ACHN (cell line): ENCODE results near the gene GH1.
A peak's percentile ranks its signal among the peaks of the same experiment; 100 is the strongest.
"Not testable (repeated sequence)": the region's sequence is repeated elsewhere in the genome, so short reads cannot be mapped to it uniquely, and the experiment has no call there.

Experiments used
- DNase-seq: peaks from one replicate; pipeline ENCODE4 v3.0.0-alpha.2; 2015
- in situ Hi-C: cut with HindIII; loops from 2 replicates; pipeline ENCODE4 v1.10.0; 2017; ENCODE audit warnings: low sequenced_read_pairs, low pct_ligation_motif_present, low pct_unique_long_range_greater_than_20kb

The GH1 gene

DNA sequence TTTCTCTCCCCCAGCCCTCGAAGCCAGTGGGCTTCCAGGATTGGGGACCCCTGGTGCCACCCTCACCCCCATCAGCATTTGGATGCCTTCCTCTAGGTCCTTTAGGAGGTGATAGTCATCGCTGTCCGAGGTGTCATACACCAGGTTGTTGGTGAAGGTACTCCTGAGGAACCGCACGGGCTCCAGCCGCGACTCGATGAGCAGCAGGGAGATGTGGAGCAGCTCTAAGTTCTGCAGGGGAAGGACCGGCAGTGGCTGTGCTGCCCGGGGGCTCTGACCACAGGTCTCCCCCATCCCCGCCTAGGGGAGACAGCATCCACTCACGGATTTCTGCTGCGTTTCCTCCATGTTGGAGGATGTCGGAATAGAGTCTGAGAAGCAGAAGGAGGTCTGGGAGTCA, 8.5 kb downstream of the GH1 start:
- in situ Hi-C loops: no loop called here

DNA sequence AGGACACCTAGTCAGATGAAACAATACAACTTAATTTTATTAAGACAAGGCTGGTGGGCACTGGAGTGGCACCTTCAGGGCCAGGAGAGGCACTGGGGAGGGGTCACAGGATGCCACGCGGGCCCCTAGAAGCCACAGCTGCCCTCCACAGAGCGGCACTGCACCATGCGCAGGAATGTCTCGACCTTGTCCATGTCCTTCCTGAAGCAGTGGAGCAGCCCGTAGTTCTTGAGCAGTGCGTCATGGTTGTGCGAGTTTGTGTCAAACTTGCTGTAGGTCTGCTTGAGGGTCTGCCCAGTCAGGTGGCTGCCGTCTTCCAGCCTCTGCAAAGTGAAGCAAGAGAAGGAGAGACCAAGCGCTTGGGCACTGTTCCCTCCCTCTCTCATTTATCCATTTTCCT, 9.1 kb downstream of the GH1 start:
- in situ Hi-C loops, DNase-seq: not testable (repeated sequence)

More for the DNA sequence above, 8.5 kb downstream of the GH1 start:
- DNase-seq: no peak

DNA sequence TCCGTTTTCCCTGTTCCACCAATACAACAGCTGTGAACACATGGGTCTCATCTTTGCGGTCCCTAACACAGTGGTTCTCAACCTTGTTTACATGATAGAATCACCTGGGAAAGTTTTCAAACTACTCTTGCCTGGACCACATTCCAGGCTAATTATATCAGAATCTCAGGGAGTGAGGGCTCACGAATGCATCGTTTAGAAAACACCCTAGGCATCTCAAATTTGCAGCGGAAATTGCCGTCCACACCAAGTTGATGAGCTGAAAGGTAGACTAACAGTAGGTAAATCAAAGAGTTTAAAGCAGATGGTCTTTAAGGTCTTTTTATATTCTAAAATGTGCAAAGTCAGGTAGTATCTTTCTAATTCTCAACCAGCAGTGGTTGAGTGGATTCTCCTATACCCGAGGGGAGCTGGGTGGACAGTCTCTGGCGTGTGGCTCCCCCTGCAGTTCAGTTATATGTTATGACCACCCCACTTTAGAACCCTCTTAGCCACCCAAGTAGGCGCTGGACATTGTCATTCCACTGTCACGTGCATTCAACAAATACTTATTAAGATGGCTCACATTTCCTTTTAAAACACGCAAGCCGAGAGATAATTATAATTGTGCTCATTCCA, 11.4 kb downstream of the GH1 start:
- peak; percentile 45 for DNase-seq
- in situ Hi-C loops: not testable (repeated sequence)

DNA sequence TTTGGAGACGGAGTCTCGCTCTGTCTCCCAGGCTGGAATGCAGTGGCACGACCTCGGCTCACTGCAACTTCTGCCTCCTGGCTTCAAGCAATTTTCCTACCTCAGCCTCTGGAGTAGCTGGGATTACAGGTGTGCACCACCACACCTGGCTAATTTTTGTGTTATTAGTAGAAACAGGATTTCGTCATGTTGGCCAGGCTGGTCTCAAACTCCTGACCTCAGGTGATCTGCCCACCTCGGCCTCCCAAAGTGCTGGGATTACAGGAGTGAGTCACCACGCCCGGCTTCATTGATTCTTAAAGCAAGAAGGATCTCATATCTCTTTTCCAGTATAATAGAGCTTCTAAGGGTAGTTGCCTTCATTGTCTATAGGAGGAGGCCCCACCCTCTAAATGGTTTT, 13.8 kb downstream of the GH1 start:
- in situ Hi-C loops, DNase-seq: not testable (repeated sequence)

DNA sequence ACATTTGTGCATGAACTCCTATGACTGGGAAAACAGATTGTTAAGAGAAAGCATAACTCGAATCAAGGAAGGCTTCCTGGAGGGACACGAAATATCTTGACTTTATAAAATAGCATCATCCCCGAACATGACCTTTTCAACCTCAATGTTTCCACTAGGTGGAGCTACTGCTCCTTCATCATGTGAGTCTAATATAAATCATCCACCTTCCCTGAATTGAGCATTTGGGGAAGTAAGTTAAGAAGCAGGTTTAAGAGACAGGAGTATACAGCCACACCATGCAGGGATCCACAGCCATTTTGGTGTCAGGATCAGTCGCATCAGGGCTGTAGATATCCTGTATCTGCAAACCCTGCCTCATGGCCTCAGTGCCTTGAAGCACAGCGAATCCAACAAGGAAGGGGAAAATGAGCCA, 14.8 kb downstream of the GH1 start:
- peak; percentile 23 for DNase-seq
- in situ Hi-C loops: not testable (repeated sequence)

DNA sequence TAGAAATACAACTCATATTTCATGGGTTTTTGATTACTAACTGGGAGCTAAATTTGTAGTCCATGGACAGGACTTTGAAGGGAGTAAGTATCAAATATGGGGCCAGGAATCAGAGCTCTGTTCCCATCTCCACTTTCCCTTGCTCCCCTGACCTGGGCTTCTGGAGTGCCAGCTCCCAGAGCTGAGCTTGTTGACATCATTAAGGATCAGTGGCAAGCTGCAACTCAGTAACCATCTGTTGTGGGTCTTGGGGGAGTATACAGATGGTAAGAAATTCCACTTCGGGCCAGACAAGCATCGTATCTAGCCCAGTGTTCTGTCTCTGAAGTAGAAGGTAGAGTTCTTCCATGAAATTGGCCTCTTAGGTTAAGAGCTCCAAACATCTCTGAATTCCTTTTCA, 16.7 kb downstream of the GH1 start:
- DNase-seq, in situ Hi-C loops: not testable (repeated sequence)

DNA sequence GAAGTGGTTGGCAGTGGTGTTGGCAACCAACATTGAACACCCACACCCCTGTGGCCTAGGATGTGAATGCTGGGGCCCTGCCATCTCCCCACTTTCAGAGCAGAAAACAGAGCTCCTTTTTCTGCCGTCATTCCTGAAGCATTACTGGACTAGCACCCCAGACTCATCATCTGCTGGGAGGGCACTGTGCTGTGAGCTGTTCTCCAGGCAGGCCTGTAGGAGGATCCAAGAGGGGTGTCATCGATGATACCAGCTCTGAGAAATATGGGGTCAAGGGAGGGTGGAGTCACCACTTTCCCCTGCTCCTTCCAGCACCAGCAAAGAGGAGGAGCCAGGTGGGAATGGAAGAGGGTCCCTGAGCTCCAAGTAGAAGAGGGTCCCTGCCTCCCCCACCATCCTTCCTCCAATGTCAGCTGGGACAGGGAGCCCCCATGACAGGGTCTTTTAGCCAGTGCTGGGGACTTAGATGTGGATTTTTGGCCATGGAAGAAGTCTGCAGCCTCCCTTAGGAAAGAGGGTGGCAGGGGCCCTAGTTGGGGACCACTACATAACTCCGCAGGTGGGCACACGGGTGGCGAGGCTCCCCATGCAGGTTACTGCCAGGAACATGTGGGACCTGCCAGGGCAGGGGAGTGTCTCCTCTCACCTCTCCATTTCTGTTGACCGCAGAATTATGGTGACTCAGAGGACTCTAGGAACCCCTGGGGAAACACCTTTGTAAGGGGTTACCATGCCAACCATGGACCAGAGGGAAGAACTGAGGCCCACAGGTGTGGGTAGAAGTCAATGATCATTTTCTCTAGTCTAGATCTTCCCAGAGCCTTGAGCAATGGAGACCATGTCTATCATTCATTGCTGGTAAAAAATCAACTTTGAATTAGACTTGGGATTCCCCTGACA, 19.5 kb downstream of the GH1 start:
- in situ Hi-C loops, DNase-seq: not testable (repeated sequence)

DNA sequence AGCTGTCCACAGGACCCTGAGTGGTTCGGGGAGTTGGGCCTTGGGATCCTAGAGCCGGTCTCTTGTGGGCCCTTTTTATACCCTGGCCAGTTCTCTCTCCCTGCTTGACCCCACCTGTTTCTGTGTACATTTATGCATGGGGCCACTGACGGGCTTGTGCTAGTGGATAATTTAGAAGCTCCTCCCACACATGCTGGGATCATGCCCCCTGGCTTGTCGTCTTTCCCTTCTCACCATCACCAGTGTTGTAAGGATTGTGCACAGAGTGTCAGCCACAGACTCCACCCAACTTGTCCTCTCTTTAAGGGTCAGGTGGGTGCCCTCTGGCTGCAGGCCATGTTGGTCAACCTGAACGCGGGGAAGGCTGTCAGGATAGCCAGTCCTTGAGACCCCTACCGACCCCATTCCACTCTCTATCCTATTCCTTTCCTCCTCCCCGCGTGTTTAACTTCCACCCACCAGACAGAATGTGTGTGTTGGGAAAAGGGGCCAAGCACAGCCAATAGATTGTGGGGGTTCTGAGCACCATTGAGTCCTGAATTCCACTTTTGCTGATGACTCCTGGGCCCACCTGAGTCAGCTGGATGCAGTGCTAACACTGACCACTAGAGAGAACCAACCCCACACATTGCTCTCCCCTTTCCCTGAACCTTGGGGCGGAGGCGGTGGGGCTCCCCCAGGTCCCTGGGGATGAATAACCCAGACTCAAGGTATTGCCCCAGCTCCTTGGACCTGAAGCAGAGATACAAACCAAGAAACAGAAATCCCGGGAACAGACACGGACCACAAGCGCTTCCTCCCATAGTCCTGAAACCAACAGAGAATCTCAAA, 21.9 kb downstream of the GH1 start, which contains the start of gene CSH1:
Gene CSH1 (minus strand): TSS at position 51 of the 831 bp plus-strand sequence. CDS start 63 bp downstream, outside the sequence.
- in situ Hi-C loops, DNase-seq: not testable (repeated sequence)

DNA sequence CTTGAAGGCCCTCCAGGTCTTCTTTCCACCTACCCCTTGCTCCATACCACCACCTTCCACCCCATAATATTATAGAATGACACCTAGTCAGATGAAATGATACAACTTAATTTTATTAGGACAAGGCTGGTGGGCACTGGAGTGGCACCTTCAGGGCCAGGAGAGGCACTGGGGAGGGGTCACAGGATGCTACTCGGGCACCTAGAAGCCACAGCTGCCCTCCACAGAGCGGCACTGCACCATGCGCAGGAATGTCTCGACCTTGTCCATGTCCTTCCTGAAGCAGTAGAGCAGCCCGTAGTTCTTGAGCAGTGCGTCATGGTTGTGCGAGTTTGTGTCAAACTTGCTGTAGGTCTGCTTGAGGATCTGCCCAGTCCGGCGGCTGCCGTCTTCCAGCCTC, 23.8 kb downstream of the GH1 start:
- in situ Hi-C loops, DNase-seq: not testable (repeated sequence)

DNA sequence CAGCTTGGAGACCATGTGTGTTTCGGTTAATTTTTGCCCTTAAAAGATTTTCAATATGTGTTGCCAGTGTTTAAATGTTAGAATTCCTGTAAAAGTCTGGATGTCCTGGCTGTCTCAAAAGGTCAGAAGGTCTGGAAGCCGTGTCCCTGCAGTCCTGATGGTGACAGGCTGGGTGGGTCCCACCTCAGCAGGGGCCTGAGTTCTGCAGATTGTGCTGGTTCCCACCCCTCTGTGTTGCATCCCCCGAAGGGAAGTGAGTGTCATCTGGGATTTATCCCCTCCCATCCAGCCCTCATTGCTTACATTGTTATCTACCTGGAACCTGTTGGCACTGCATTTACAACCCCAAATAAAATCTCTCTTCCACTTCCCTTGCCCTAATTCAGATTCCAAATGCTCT, 24.6 kb downstream of the GH1 start:
- in situ Hi-C loops, DNase-seq: not testable (repeated sequence)

DNA sequence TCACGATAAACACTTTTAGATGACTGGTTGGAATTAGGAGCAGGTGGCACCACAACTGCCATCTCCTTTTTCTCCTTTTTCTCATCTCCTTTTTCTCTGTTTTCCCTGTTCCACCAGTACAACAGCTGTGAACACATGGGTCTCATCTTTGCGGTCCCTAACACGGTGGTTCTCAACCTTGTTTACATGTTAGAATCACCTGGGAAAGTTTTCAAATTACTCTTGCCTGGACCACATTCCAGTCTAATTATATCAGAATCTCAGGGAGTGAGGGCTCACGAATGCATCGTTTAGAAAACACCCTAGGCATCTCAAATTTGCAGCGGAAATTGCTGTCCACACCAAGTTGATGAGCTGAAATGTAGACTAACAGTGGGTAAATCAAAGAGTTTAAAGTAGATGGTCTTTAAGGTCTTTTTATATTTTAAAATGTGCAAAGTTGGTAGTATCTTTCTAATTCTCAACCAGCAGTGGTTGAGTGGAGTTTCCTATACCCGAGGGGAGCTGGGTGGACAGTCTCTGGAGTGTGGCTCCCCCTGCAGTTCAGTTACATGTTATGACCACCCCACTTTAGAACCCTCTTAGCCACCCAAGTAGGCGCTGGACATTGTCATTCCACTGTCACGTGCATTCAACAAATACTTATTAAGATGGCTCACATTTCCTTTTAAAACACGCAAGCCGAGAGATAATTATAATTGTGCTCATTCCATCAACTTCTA, 26.2 kb downstream of the GH1 start:
- in situ Hi-C loops, DNase-seq: not testable (repeated sequence)

DNA sequence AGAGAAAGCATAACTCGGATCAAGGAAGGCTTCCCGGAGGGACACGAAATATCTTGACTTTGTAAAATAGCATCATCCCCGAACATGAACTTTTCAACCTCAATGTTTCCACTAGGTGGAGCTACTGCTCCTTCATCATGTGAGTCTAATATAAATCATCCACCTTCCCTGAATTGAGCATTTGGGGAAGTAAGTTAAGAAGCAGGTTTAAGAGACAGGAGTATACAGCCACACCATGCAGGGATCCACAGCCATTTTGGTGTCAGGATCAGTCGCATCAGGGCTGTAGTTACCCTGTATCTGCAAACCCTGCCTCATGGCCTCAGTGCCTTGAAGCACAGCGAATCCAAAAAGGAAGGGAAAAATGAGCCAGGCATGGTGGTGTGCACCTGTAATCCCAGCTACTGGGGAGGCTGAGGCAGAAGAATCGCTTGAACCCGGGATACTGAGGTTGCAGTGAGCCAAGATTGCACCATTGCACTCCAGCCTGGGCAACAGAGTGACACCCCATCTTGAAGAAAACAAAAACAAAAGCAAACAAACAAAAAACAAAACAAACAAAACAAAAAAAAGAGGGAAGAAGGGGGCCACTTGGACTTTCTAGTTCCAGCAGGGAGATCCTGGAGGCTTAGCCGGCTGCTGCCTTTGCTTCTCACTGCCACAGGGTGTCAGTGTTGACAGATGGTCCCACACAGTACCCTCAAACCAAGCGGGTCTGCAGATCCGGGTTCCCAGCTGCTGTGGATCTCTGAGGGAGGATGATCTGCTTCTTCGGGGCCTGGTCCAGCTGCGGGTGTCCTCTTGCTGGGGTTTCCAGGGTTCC, 29.4 kb downstream of the GH1 start:
- in situ Hi-C loops: not testable (repeated sequence)

DNA sequence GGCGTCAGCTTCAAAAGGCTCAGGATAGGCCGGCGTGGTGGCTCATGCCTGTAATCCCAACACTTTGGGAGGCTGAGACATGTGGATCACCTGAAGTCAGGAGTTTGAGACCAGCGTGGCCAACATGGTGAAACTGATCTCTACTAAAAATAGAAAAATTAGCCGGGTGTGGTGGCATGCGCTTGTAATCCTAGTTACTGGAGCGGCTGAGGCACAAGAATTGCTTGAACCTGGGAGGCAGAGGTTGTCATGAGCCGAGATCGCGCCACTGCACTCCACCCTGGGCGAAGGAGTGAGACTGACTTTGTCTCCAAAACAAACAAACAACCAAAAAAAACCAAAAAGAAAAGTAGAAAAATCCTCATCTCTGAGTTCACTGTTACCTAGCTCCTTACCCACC, 33.5 kb downstream of the GH1 start:
- in situ Hi-C loops, DNase-seq: not testable (repeated sequence)

More for the DNA sequence above, 29.4 kb downstream of the GH1 start:
- peak; percentile 45 for DNase-seq

DNA sequence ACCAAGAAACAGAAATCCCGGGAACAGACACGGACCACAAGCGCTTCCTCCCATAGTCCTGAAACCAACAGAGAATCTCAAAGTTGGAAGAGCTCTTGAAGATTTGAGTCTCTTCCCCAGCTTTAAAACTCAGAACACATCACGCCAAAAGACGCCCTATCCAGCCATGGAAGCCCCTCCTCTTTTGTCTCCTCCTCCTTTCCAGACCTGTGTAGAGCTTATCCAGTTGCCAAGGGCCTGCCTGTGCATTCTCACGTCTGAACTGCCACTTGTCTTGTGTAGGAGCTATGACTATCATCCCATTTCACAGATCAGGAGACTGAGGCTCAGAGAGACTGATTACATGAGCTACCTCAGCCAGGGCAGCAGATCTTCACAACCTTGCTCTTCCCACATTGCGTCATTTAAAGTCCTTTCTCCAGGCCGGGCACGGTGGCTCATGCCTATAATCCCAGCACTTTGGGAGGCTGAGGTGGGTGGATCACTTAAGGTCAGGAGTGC, 36.0 kb downstream of the GH1 start:
- DNase-seq, in situ Hi-C loops: not testable (repeated sequence)

DNA sequence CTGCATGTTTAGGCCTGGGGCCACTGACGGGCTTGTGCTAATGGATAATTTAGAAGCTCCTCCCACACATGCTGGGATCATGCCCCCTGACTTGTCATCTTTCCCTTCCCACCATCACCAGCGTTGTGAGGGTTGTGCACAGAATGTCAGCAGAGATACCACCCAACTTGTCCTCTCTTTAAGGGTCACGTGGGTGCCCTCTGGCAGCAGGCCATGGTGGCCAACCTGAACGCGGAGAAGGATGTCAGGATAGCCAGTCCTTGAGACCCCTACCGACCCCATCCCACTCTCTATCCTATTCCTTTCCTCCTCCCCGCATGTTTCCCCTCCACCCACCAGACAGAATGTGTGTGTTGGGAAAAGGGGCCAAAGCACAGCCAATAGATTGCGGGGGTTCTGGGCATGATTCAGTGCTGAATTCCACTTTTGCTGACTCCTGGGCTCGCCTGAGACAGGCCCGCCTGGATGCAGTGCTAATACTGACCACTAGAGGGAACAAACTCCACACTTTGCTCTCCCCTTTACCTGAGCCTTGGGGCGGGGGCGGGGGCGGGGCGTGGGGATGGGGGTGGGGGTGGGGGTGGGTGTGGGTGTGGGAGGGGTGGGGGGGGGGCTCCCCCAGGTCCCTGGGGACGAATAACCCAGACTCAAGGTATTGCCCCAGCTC, 36.6 kb downstream of the GH1 start, which contains the start of gene GH2:
Gene GH2 (minus strand): TSS at position 10 of the 667 bp plus-strand sequence. CDS start 143 bp downstream, outside the sequence.
- in situ Hi-C loops: no loop called here
- DNase-seq: peak; percentile 62

DNA sequence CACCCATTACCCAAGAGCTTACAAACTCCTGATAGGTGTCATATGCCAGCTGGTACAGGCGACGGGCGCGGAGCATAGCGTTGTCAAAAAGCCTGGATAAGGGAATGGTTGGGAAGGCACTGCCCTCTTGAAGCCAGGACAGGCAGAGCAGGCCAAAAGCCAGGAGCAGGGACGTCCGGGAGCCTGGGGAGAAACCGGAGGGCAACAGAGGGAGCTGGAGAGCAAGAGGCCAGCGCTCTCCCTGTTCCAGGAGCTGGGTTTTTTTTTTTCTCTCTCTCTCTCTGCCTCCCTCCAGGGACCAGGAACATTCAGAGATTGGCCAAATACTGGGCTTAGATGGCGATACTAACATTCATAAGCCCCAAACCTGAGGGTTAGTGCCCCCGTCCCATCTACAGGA, 37.3 kb downstream of the GH1 start:
- in situ Hi-C loops, DNase-seq: not testable (repeated sequence)

DNA sequence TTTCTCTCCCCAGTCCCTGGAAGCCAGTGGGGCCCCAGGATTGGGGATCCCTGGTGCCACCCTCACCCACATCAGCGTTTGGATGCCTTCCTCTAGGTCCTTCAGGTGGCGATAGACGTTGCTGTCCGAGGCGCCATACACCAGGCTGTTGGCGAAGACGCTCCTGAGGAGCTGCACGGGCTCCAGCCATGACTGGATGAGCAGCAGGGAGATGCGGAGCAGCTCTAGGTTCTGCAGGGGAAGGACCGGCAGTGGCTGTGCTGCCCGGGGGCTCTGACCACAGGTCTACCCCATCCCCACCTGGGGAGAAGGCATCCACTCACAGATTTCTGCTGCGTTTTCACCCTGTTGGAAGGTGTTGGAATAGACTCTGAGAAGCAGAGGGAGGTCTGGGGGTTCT, 37.9 kb downstream of the GH1 start:
- no peak for DNase-seq
- in situ Hi-C loops: no loop called here
